Astrocyte (in vitro differentiated cells and primary cell): Measurements from ENCODE around the gene CEBPZOS. TPM values are rescaled to one million over a fixed set of nuclear protein-coding genes. Genes with fewer than 3 reads are reported as not detected.
"Not testable (repeated sequence)": the region's sequence is repeated elsewhere in the genome, so short reads cannot be mapped to it uniquely, and the experiment has no call there.

ENCODE experiments used
- DNase-seq: peaks from one replicate; pipeline ENCODE4 v3.0.0-alpha.2; 2010; ENCODE audit warnings: low read depth
- FAIRE-seq: peaks from 2 replicates; lab custom pipeline; 2011; peaks lifted over from hg19 to GRCh38; lab: Jason Lieb, UNC
- H2AFZ ChIP-seq: 2 replicates; pipeline ENCODE4 v1.6.0; 2012; ENCODE audit warnings: low read depth, low read length, inconsistent platforms
- H3K27ac ChIP-seq: 2 replicates; pipeline ENCODE4 v1.5.1; 2011; ENCODE audit warnings: low read depth, low read length, inconsistent platforms
- H3K27me3 ChIP-seq: 2 replicates; pipeline ENCODE4 v1.6.0; 2011; ENCODE audit warnings: low read length, inconsistent platforms; ENCODE audit not compliant: insufficient read depth
- H3K36me3 ChIP-seq: 2 replicates; pipeline ENCODE4 v1.5.1; 2011; ENCODE audit warnings: low read length, inconsistent platforms; ENCODE audit not compliant: insufficient read depth
- H3K4me1 ChIP-seq: 2 replicates; pipeline ENCODE4 v1.5.1; 2011; ENCODE audit warnings: low read length, inconsistent platforms; ENCODE audit not compliant: insufficient read depth
- H3K4me2 ChIP-seq: 2 replicates; pipeline ENCODE4 v1.6.0; 2012; ENCODE audit warnings: low read length, inconsistent platforms
- H3K4me3 ChIP-seq: 2 replicates; pipeline ENCODE4 v1.5.1; 2011; ENCODE audit warnings: low read depth, mild to moderate bottlenecking, low read length, inconsistent platforms; ENCODE audit not compliant: insufficient read depth
- H3K79me2 ChIP-seq: 2 replicates; pipeline ENCODE4 v1.6.0; 2012; ENCODE audit warnings: mild to moderate bottlenecking, low read length, inconsistent platforms; ENCODE audit not compliant: insufficient read depth
- H3K9ac ChIP-seq: 2 replicates; pipeline ENCODE4 v1.6.0; 2012; ENCODE audit warnings: mild to moderate bottlenecking, low read length, inconsistent platforms
- H3K9me3 ChIP-seq: 2 replicates; pipeline ENCODE4 v1.5.1; 2012; ENCODE audit warnings: low read depth, mild to moderate bottlenecking, low read length, inconsistent platforms; ENCODE audit not compliant: insufficient read depth
- H4K20me1 ChIP-seq: 2 replicates; pipeline ENCODE4 v1.6.0; 2012; ENCODE audit warnings: low read length, inconsistent platforms; ENCODE audit not compliant: insufficient read depth
- H3K27ac Mint-ChIP-seq: one replicate; pipeline ENCODE4 v1.8.0; 2021; ENCODE audit warnings: mild to moderate bottlenecking, mixed read lengths; ENCODE audit not compliant: unreplicated experiment
- H3K27me3 Mint-ChIP-seq: one replicate; pipeline ENCODE4 v1.8.0; 2021; ENCODE audit warnings: low read depth, mixed read lengths; ENCODE audit not compliant: unreplicated experiment
- H3K36me3 Mint-ChIP-seq: one replicate; pipeline ENCODE4 v1.8.0; 2021; ENCODE audit warnings: low read depth, mixed read lengths; ENCODE audit not compliant: unreplicated experiment
- H3K4me1 Mint-ChIP-seq: one replicate; pipeline ENCODE4 v1.8.0; 2021; ENCODE audit warnings: low read depth, mixed read lengths; ENCODE audit not compliant: unreplicated experiment
- H3K4me3 Mint-ChIP-seq: one replicate; pipeline ENCODE4 v1.8.0; 2021; ENCODE audit warnings: mild to moderate bottlenecking, moderate library complexity, mixed read lengths; ENCODE audit not compliant: unreplicated experiment
- H3K9me3 Mint-ChIP-seq: one replicate; pipeline ENCODE4 v1.8.0; 2021; ENCODE audit warnings: mild to moderate bottlenecking, mixed read lengths; ENCODE audit not compliant: unreplicated experiment
- EZH2 ChIP-seq: IDR thresholded peaks from 2 replicates; pipeline ENCODE4 v1.6.1; 2012; ENCODE audit warnings: mild to moderate bottlenecking, low read length, inconsistent platforms; ENCODE audit not compliant: insufficient read depth
- total RNA-seq: library from RNA; stranded (reverse); gene quantifications from 2 replicates; pipeline ENCODE4 v1.2.1, GENCODE V29; 2021
- TF ChIP-seq, protein P1 (sequence below): IDR thresholded peaks from 2 replicates; pipeline ENCODE4 v1.5.1; 2011; ENCODE audit warnings: low read depth, mild to moderate bottlenecking, inconsistent platforms, low read length, moderate library complexity; ENCODE audit not compliant: insufficient read depth

CEBPZOS gene
- total RNA-seq, 1 donor from 2014 or later: 37.3 TPM

- Histone ChIP-seq H3K79me2 (peaks cover 2% of the 10 kb centered on the region), H3K9me3 (no peaks in the 10 kb centered on the region), H3K4me2 (no peak overlapping the region), H3K27me3 (no peaks in the 10 kb centered on the region), H4K20me1 (no peaks in the 10 kb centered on the region), H3K27ac (no peak overlapping the region), H3K4me3 (no peak overlapping the region), H2AFZ (no peak overlapping the region), H3K36me3 (no peaks in the 10 kb centered on the region), H3K4me1 (peaks cover 8% of the 10 kb centered on the region), H3K9ac (no peak overlapping the region)
- H3K9me3 Mint-ChIP-seq: peaks cover 2% of the 10 kb centered on the region
- FAIRE-seq (no peak), DNase-seq (no peak)
- no peak for TF ChIP-seq EZH2
- TF ChIP-seq, protein P1, sequence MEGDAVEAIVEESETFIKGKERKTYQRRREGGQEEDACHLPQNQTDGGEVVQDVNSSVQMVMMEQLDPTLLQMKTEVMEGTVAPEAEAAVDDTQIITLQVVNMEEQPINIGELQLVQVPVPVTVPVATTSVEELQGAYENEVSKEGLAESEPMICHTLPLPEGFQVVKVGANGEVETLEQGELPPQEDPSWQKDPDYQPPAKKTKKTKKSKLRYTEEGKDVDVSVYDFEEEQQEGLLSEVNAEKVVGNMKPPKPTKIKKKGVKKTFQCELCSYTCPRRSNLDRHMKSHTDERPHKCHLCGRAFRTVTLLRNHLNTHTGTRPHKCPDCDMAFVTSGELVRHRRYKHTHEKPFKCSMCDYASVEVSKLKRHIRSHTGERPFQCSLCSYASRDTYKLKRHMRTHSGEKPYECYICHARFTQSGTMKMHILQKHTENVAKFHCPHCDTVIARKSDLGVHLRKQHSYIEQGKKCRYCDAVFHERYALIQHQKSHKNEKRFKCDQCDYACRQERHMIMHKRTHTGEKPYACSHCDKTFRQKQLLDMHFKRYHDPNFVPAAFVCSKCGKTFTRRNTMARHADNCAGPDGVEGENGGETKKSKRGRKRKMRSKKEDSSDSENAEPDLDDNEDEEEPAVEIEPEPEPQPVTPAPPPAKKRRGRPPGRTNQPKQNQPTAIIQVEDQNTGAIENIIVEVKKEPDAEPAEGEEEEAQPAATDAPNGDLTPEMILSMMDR: no peak
- H3K27me3 Mint-ChIP-seq: no peaks in the 10 kb centered on the region
- peaks cover 11% of the 10 kb centered on the region for H3K4me1 Mint-ChIP-seq
- H3K27ac Mint-ChIP-seq: no peak overlapping the region
- peaks cover 1% of the 10 kb centered on the region for H3K36me3 Mint-ChIP-seq
- H3K4me3 Mint-ChIP-seq: no peak overlapping the region
Measured at GRCh38 chr2:37191747-37192146, 4.5 kb upstream of the CEBPZOS start.

DNA sequence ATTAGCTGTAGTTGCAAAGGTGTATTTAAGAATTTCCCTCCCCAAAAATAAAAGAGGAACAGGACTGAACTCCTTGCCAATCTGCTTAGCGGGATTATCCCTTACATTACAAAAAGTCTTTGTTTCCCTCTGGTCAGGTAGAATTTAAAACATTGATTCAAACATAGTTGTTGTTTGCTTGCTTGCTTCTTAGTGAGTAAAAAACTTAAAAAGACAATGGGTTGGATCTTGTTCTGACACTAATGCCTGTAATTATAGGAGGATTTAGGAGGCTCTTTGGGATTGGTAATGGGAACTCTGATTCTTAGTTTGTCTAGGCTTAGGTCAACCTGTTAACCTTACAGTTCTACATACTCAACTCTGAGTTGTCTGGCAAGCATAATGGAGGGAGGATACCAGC is 3.7 kb upstream of the CEBPZOS start:
- H3K9me3 ChIP-seq: no peaks in the 10 kb centered on the region
- H2AFZ ChIP-seq: no peak overlapping the region
- no peak overlapping the region for H3K9ac ChIP-seq
- H4K20me1 ChIP-seq: no peaks in the 10 kb centered on the region
- Mint-ChIP-seq H3K36me3 (peaks cover 4% of the 10 kb centered on the region), H3K4me3 (no peak overlapping the region), H3K9me3 (peaks cover 2% of the 10 kb centered on the region), H3K27ac (no peak overlapping the region), H3K27me3 (no peaks in the 10 kb centered on the region), H3K4me1 (peaks cover 11% of the 10 kb centered on the region)
- peaks cover 14% of the 10 kb centered on the region for H3K4me1 ChIP-seq
- H3K27me3 ChIP-seq: no peaks in the 10 kb centered on the region
- H3K27ac ChIP-seq: no peak overlapping the region
- FAIRE-seq: no peak
- no peak overlapping the region for H3K4me3 ChIP-seq
- no peaks in the 10 kb centered on the region for H3K36me3 ChIP-seq
- no peak overlapping the region for H3K4me2 ChIP-seq
- no peak for TF ChIP-seq EZH2
- TF ChIP-seq, protein P1: no peak
- H3K79me2 ChIP-seq: peaks cover 10% of the 10 kb centered on the region
- no peak for DNase-seq

GRCh38 chr2:37195862-37196319 is 405 bp upstream of the CEBPZOS start:
- H3K27ac ChIP-seq, H3K4me1 Mint-ChIP-seq, H3K36me3 ChIP-seq, H3K36me3 Mint-ChIP-seq, FAIRE-seq, H3K27me3 Mint-ChIP-seq, H3K9me3 ChIP-seq, H3K27me3 ChIP-seq, DNase-seq, H4K20me1 ChIP-seq, H3K9me3 Mint-ChIP-seq, H3K4me1 ChIP-seq: not testable (repeated sequence)
- H3K4me3 Mint-ChIP-seq: peak overlapping the region; percentile 98
- peak overlapping the region; percentile 88 for H3K4me3 ChIP-seq
- H3K4me2 ChIP-seq: peak overlapping the region; percentile 95
- peaks cover 43% of the 10 kb centered on the region for H3K79me2 ChIP-seq
- peak overlapping the region; percentile 86 for H3K9ac ChIP-seq
- H2AFZ ChIP-seq: peak overlapping the region; percentile 84
- peak overlapping the region; percentile 91 for H3K27ac Mint-ChIP-seq
